ENCODE results near the gene L3MBTL4.

GRCh38 chr18:6219116-6219717, 195.5 kb downstream of the L3MBTL4 start:
- no peak for TF ChIP-seq POLR2A (IDR thresholded peaks at IDR 0.05)
- TF ChIP-seq CTCF (IDR thresholded peaks at IDR 0.05) = peak; percentile 40 to 64 (median 50)
